HEK293T (cell line): ENCODE measurements around the gene GPC1.

ENCODE experiments used
- CTCF ChIA-PET: fragments of 350-600 bp; formaldehyde crosslinking; extraction: SDS; loops from one replicate; lab custom pipeline; 2021; ENCODE audit warnings: antibody characterized with exemption, inconsistent platforms; lab: Yijun Ruan, JAX
- POLR2A ChIA-PET: fragments of 350-600 bp; formaldehyde crosslinking; extraction: SDS; loops from one replicate; lab custom pipeline; 2020; ENCODE audit warnings: antibody characterized with exemption, inconsistent platforms; lab: Yijun Ruan, JAX
- DNase-seq: peaks from one replicate; pipeline ENCODE4 v3.0.0; 2012; ENCODE audit warnings: mixed read lengths; ENCODE audit errors: extremely low spot score
- ARNT ChIP-seq: fragments of 450-650 bp; IDR thresholded peaks from 2 replicates; pipeline ENCODE4 v1.6.1; 2017; ENCODE audit warnings: mild to moderate bottlenecking
- BHLHE40 ChIP-seq: fragments of 450-650 bp; IDR thresholded peaks from 2 replicates; pipeline ENCODE4 v1.6.1; 2016; ENCODE audit warnings: mild to moderate bottlenecking, moderate library complexity, borderline replicate concordance
- CTBP1 ChIP-seq: fragments of 450-650 bp; IDR thresholded peaks from 2 replicates; pipeline ENCODE4 v1.6.1; 2016; ENCODE audit warnings: borderline replicate concordance
- ELF4 ChIP-seq: fragments of 450-650 bp; IDR thresholded peaks from 2 replicates; pipeline ENCODE4 v1.6.1; 2017; ENCODE audit warnings: antibody characterized with exemption
- FOXA1 ChIP-seq: fragments of 450-650 bp; IDR thresholded peaks from 2 replicates; pipeline ENCODE4 v1.6.1; 2016; ENCODE audit warnings: mild to moderate bottlenecking
- FOXK2 ChIP-seq: fragments of 450-650 bp; IDR thresholded peaks from 2 replicates; pipeline ENCODE4 v1.6.1; 2016; ENCODE audit warnings: mild to moderate bottlenecking
- FOXM1 ChIP-seq: fragments of 450-650 bp; IDR thresholded peaks from 2 replicates; pipeline ENCODE4 v1.6.1; 2017; ENCODE audit warnings: mild to moderate bottlenecking, borderline replicate concordance
- HDGF ChIP-seq: fragments of 450-650 bp; IDR thresholded peaks from 2 replicates; pipeline ENCODE4 v1.6.1; 2017; ENCODE audit warnings: antibody characterized with exemption, borderline replicate concordance
- L3MBTL2 ChIP-seq: fragments of 450-650 bp; conservative IDR thresholded peaks from 2 replicates; pipeline ENCODE4 v1.6.1; 2016; ENCODE audit warnings: mild to moderate bottlenecking
- LEF1 ChIP-seq: fragments of 450-650 bp; IDR thresholded peaks from 2 replicates; pipeline ENCODE4 v1.6.1; 2017; ENCODE audit warnings: mild to moderate bottlenecking, borderline replicate concordance
- NFRKB ChIP-seq: fragments of 450-650 bp; IDR thresholded peaks from 2 replicates; pipeline ENCODE4 v1.6.1; 2016; ENCODE audit warnings: mild to moderate bottlenecking, moderate library complexity
- SP1 ChIP-seq: fragments of 450-650 bp; IDR thresholded peaks from 2 replicates; pipeline ENCODE4 v1.6.1; 2017
- SUZ12 ChIP-seq: fragments of 450-650 bp; IDR thresholded peaks from 2 replicates; pipeline ENCODE4 v1.6.1; 2016; ENCODE audit warnings: mild to moderate bottlenecking
- TARDBP ChIP-seq: fragments of 450-650 bp; IDR thresholded peaks from 2 replicates; pipeline ENCODE4 v1.6.1; 2016
- ZNF384 ChIP-seq: fragments of 450-650 bp; IDR thresholded peaks from 2 replicates; pipeline ENCODE4 v1.6.1; 2016
- TF ChIP-seq, protein P1 (sequence below): fragments of 450-650 bp; IDR thresholded peaks from 2 replicates; pipeline ENCODE4 v1.6.1; 2016

The GPC1 gene

DNA sequence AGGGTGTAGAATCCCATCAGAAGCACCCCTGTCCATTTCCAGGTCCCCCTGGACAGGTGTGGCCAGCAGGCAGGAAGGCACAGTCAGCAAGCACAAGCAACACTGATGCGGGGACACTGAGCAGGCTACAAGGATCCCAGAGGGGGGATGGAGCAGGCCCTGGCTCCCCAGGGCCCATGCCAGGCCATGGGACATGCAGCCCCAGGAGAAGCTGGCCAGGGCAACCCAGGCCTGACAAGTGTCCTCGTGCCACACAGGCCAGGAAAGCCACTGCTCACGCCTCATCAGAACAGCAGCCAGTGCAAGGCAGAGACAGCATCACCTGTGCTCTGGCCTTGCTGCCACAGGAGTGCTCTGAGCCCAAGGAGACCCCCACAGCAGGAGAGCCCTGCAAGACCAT, 14.1 kb upstream of the GPC1 start:
- CTCF ChIA-PET, result no interaction called here
- TF ChIP-seq TARDBP (no peak), CTBP1 (no peak), BHLHE40 (no peak), ELF4 (no peak), ARNT (no peak), FOXA1 (no peak), SUZ12 (no peak), SP1 (no peak), LEF1 (no peak), ZNF384 (no peak), FOXK2 (no peak), NFRKB (no peak), FOXM1 (no peak), L3MBTL2 (no peak), HDGF (no peak)
- TF ChIP-seq, protein P1, sequence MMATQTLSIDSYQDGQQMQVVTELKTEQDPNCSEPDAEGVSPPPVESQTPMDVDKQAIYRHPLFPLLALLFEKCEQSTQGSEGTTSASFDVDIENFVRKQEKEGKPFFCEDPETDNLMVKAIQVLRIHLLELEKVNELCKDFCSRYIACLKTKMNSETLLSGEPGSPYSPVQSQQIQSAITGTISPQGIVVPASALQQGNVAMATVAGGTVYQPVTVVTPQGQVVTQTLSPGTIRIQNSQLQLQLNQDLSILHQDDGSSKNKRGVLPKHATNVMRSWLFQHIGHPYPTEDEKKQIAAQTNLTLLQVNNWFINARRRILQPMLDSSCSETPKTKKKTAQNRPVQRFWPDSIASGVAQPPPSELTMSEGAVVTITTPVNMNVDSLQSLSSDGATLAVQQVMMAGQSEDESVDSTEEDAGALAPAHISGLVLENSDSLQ, result no peak

DNA sequence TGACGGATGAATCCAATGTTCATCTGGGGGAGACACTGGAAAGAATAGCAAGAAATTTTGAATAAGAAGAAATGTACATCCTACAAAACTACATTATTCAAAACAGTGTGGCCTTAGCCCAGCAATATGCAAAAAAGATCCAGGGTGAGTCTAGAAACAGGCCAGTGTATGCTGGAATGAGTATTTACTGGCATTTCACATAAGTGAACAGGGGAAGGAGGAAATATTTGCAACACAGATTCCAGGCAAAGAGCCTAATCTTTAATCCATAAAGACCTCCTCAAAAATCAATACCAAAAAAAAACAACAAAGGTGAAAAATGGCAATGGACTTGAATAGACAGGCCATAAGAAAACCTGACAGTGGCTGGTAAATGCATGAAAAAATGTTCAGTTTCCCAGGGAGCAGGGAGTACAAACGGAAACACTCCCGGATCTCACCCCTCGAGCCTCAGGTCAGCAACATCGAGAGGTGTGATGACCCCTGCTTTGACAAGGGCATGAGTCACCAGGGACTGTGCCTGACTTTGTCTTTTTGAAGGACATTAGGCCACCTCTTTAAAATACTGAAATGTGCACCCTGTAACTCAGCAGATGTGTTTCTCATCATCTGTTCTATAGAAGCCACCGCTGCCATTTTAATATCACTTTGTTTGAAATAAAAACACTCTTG, 12.7 kb upstream of the GPC1 start:
- no peak for DNase-seq
- ChIA-PET POLR2A (no interaction called here), CTCF (interaction anchor here (0.6 kb wide), 1 partner anchor 201 kb away, joined by 3 read pairs; no protein-coding TSS in a partner anchor)
- TF ChIP-seq CTBP1 (no peak), ZNF384 (no peak), ELF4 (no peak), ARNT (no peak), FOXA1 (no peak), HDGF (no peak), LEF1 (no peak), TARDBP (no peak), L3MBTL2 (no peak), BHLHE40 (no peak)
- TF ChIP-seq, protein P1, result no peak

More for the DNA sequence above, 14.1 kb upstream of the GPC1 start:
- no peak for DNase-seq
- POLR2A ChIA-PET, result no interaction called here

DNA sequence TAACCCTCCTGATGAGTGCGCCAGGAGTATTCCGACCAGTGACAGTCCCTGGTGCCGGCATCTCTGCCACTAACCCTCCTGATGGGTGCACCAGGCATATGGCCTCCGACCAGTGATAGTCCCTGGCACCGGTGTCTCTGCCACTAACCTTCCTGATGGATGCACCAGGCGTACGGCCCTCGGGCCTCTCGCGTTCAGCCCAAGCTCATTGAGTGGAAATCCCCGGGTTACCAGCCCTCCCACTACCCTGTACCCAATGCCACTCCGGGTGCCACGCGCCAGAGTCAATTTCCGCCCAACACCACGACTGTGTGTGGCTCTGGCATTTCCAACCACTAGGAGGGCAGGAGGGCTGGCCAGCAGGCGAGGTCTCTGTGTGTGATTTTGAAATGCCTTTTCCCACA, 11.7 kb upstream of the GPC1 start:
- ChIA-PET POLR2A (no interaction called here), CTCF (interaction anchor here (0.6 kb wide), 1 partner anchor 200 kb away, joined by 3 read pairs; no protein-coding TSS in a partner anchor)
- TF ChIP-seq SP1, result no peak
- TF ChIP-seq L3MBTL2, result no peak
- no peak for TF ChIP-seq ARNT
- no peak for TF ChIP-seq LEF1
- no peak for TF ChIP-seq NFRKB
- no peak for TF ChIP-seq ELF4
- TF ChIP-seq SUZ12, result no peak
- no peak for TF ChIP-seq ZNF384
- no peak for TF ChIP-seq CTBP1
- TF ChIP-seq FOXM1, result no peak
- no peak for TF ChIP-seq FOXK2
- TF ChIP-seq, protein P1, result no peak
- TF ChIP-seq TARDBP, result no peak
- no peak for TF ChIP-seq FOXA1
- no peak for TF ChIP-seq BHLHE40

DNA sequence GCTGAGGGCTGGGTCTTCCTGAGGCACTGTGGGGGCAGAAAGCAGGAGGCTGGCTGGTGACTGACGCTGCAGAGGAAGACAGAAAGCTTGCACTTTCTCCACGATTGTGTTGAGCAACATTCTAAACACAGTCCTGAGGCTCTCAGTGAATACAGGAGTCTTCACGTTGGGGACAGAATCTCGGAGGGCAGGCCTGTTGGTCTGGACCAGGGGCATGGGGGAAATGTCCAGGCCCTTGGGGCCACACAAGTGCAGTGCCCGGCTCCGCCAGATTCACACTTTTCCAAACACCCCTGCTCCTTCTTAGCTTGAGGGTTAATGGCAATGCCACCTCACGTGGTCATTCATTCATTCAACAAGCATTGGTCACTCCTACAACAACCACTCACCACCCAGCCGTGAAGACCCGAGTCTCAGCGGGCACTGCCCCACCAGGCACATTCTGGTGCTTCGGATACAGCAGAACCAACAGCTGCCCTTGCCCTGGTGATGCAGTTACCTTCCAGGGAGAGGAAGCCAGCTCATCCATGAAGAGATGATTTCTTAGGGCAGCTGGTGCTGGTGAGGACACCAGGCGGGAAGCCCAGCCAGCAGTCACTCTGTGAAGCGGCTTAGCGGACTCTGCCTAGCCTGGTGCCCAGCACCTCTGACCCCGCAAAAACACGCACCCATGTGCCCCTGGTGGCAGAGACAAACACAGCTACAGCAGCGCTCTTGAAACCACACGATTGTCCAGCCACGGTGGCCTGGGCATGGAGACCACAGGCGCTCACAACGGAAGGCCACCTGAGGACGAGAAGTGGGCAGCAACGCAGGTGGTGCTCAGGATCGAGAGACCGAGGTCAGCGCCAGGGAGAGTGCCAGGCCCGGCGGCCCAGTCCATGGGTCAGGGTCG, 10.9 kb upstream of the GPC1 start:
- POLR2A ChIA-PET, result no interaction called here
- CTCF ChIA-PET, result no interaction called here
- DNase-seq, result no peak
- TF ChIP-seq FOXM1 (no peak), SP1 (no peak), CTBP1 (no peak), ARNT (no peak), LEF1 (no peak), NFRKB (no peak), ELF4 (no peak), HDGF (no peak), ZNF384 (no peak), FOXA1 (no peak), L3MBTL2 (no peak), SUZ12 (no peak)
- TF ChIP-seq, protein P1, result no peak

More for the DNA sequence above, 11.7 kb upstream of the GPC1 start:
- no peak for DNase-seq

DNA sequence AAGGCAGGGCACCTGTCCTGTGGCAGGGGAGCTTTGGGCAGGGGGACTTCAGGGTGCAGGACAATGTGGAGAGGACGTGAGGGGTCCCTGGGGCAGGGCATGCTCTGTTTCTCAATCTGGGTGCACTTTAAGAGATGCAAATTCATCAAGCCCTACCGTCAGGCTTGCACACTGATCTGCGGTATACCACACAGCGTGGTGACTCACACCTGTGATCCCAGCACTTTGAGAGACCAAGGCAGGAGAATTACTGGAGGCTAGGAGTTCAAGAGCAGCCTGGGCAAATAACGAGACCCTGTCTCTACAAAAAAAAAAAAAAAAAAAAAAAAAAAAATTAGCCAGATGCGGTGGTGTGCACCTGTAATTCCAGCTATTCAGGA, 10.2 kb upstream of the GPC1 start:
- ChIA-PET POLR2A (no interaction called here), CTCF (no interaction called here)
- no peak for DNase-seq
- TF ChIP-seq ARNT (no peak), L3MBTL2 (no peak), FOXM1 (no peak), LEF1 (no peak), SP1 (no peak), CTBP1 (no peak), TARDBP (no peak), ELF4 (no peak), ZNF384 (no peak), HDGF (no peak)
